ENCODE measurements around the gene PSORS1C2.

Gene PSORS1C2

GRCh38 chr6:31132806-31133205, 6.1 kb downstream of the PSORS1C2 start:
- H3K4me3 ChIP-seq (ENCODE audit: extremely low read depth, insufficient read depth, low read length, poor library complexity, severe bottlenecking) = no peak overlapping the region
- no peaks in the 10 kb centered on the region for H3K36me3 ChIP-seq (ENCODE audit: control insufficient read depth, insufficient read depth, low read length)
- peaks cover 8% of the 10 kb centered on the region for H3K4me1 ChIP-seq (ENCODE audit: control insufficient read depth, insufficient read depth, low read length, poor library complexity, severe bottlenecking)
- no peaks in the 10 kb centered on the region for H3K9me3 ChIP-seq (ENCODE audit: control insufficient read depth, low read length)
- WGBS, 2 experiments (ENCODE audit: insufficient coverage in 2 of 2) = 70 to 81% methylated on average over 3 to 5 of the region's 6 CpGs
- no peak overlapping the region for H3K27ac ChIP-seq (ENCODE audit: low read depth, low read length, severe bottlenecking)

GRCh38 chr6:31131595-31131994, 7.3 kb downstream of the PSORS1C2 start:
- no peak overlapping the region for H3K27ac ChIP-seq (ENCODE audit: low read depth, low read length, severe bottlenecking)

GRCh38 chr6:31130751-31131150, 8.1 kb downstream of the PSORS1C2 start:
- H3K4me3 ChIP-seq (ENCODE audit: extremely low read depth, insufficient read depth, low read length, poor library complexity, severe bottlenecking) = no peak overlapping the region
- WGBS, 2 experiments (ENCODE audit: insufficient coverage in 2 of 2) = 82 to 94% methylated on average over 1 to 2 of the region's 3 CpGs

More at GRCh38 chr6:31131595-31131994, 7.3 kb downstream of the PSORS1C2 start:
- H3K4me1 ChIP-seq (ENCODE audit: control insufficient read depth, insufficient read depth, low read length, poor library complexity, severe bottlenecking) = peaks cover 12% of the 10 kb centered on the region
- H3K9me3 ChIP-seq (ENCODE audit: control insufficient read depth, low read length) = no peaks in the 10 kb centered on the region
- 86 to 90% methylated on average over 1 to 3 of the region's 3 CpGs for WGBS, 2 experiments (ENCODE audit: insufficient coverage in 2 of 2)
- H3K4me3 ChIP-seq (ENCODE audit: extremely low read depth, insufficient read depth, low read length, poor library complexity, severe bottlenecking) = no peak overlapping the region
- no peaks in the 10 kb centered on the region for H3K36me3 ChIP-seq (ENCODE audit: control insufficient read depth, insufficient read depth, low read length)

GRCh38 chr6:31129130-31129529, 9.7 kb downstream of the PSORS1C2 start:
- Histone ChIP-seq H3K4me1 (ENCODE audit: control insufficient read depth, insufficient read depth, low read length, poor library complexity, severe bottlenecking) (peaks cover 12% of the 10 kb centered on the region), H3K36me3 (ENCODE audit: control insufficient read depth, insufficient read depth, low read length) (no peaks in the 10 kb centered on the region), H3K4me3 (ENCODE audit: extremely low read depth, insufficient read depth, low read length, poor library complexity, severe bottlenecking) (no peak overlapping the region), H3K27ac (ENCODE audit: low read depth, low read length, severe bottlenecking) (no peak overlapping the region), H3K9me3 (ENCODE audit: control insufficient read depth, low read length) (no peaks in the 10 kb centered on the region)
- 78 to 87% methylated on average over 3 of the region's 4 CpGs for WGBS, 2 experiments (ENCODE audit: insufficient coverage in 2 of 2)

More at GRCh38 chr6:31130751-31131150, 8.1 kb downstream of the PSORS1C2 start:
- Histone ChIP-seq H3K36me3 (ENCODE audit: control insufficient read depth, insufficient read depth, low read length) (no peaks in the 10 kb centered on the region), H3K9me3 (ENCODE audit: control insufficient read depth, low read length) (no peaks in the 10 kb centered on the region), H3K4me1 (ENCODE audit: control insufficient read depth, insufficient read depth, low read length, poor library complexity, severe bottlenecking) (peaks cover 12% of the 10 kb centered on the region), H3K27ac (ENCODE audit: low read depth, low read length, severe bottlenecking) (no peak overlapping the region)

- 16 to 27% methylated on average over 5 to 6 of the region's 8 CpGs for WGBS, 2 experiments (ENCODE audit: insufficient coverage in 2 of 2)
- H3K9me3 ChIP-seq (ENCODE audit: control insufficient read depth, low read length) = no peaks in the 10 kb centered on the region
- no peak overlapping the region for H3K4me3 ChIP-seq (ENCODE audit: extremely low read depth, insufficient read depth, low read length, poor library complexity, severe bottlenecking)
- no peaks in the 10 kb centered on the region for H3K36me3 ChIP-seq (ENCODE audit: control insufficient read depth, insufficient read depth, low read length)
- H3K4me1 ChIP-seq (ENCODE audit: control insufficient read depth, insufficient read depth, low read length, poor library complexity, severe bottlenecking) = peaks cover 12% of the 10 kb centered on the region
- H3K27ac ChIP-seq (ENCODE audit: low read depth, low read length, severe bottlenecking) = no peak overlapping the region
Measured at GRCh38 chr6:31128093-31128676, 10.7 kb downstream of the PSORS1C2 start.

- H3K27ac ChIP-seq (ENCODE audit: low read depth, low read length, severe bottlenecking) = no peak overlapping the region
- no peak overlapping the region for H3K4me3 ChIP-seq (ENCODE audit: extremely low read depth, insufficient read depth, low read length, poor library complexity, severe bottlenecking)
- WGBS, 2 experiments (ENCODE audit: insufficient coverage in 2 of 2) = 77 to 86% methylated on average over 8 to 11 of the region's 16 CpGs
- H3K9me3 ChIP-seq (ENCODE audit: control insufficient read depth, low read length) = no peaks in the 10 kb centered on the region
- H3K36me3 ChIP-seq (ENCODE audit: control insufficient read depth, insufficient read depth, low read length) = no peaks in the 10 kb centered on the region
- H3K4me1 ChIP-seq (ENCODE audit: control insufficient read depth, insufficient read depth, low read length, poor library complexity, severe bottlenecking) = peaks cover 4% of the 10 kb centered on the region
Measured at GRCh38 chr6:31126396-31127175, 12.3 kb downstream of the PSORS1C2 start.

GRCh38 chr6:31125586-31126363, 13.1 kb downstream of the PSORS1C2 start:
- Histone ChIP-seq H3K9me3 (ENCODE audit: control insufficient read depth, low read length) (no peaks in the 10 kb centered on the region), H3K27ac (ENCODE audit: low read depth, low read length, severe bottlenecking) (no peak overlapping the region), H3K4me3 (ENCODE audit: extremely low read depth, insufficient read depth, low read length, poor library complexity, severe bottlenecking) (no peak overlapping the region), H3K36me3 (ENCODE audit: control insufficient read depth, insufficient read depth, low read length) (no peaks in the 10 kb centered on the region), H3K4me1 (ENCODE audit: control insufficient read depth, insufficient read depth, low read length, poor library complexity, severe bottlenecking) (peaks cover 4% of the 10 kb centered on the region)
- WGBS, 2 experiments (ENCODE audit: insufficient coverage in 2 of 2) = 94% methylated on average over 12 of the region's 12 CpGs

GRCh38 chr6:31125162-31125561, 13.7 kb downstream of the PSORS1C2 start:
- H3K36me3 ChIP-seq (ENCODE audit: control insufficient read depth, insufficient read depth, low read length) = no peaks in the 10 kb centered on the region
- 69 to 70% methylated on average over 4 to 7 of the region's 8 CpGs for WGBS, 2 experiments (ENCODE audit: insufficient coverage in 2 of 2)

GRCh38 chr6:31122791-31123706, 15.8 kb downstream of the PSORS1C2 start:
- H3K4me1 ChIP-seq (ENCODE audit: control insufficient read depth, insufficient read depth, low read length, poor library complexity, severe bottlenecking) = peaks cover 4% of the 10 kb centered on the region
- WGBS, 2 experiments (ENCODE audit: insufficient coverage in 2 of 2) = 87 to 92% methylated on average over 13 to 14 of the region's 16 CpGs
- H3K4me3 ChIP-seq (ENCODE audit: extremely low read depth, insufficient read depth, low read length, poor library complexity, severe bottlenecking) = no peak overlapping the region
- H3K9me3 ChIP-seq (ENCODE audit: control insufficient read depth, low read length) = no peaks in the 10 kb centered on the region
- H3K27ac ChIP-seq (ENCODE audit: low read depth, low read length, severe bottlenecking) = no peak overlapping the region
- no peaks in the 10 kb centered on the region for H3K36me3 ChIP-seq (ENCODE audit: control insufficient read depth, insufficient read depth, low read length)

More at GRCh38 chr6:31125162-31125561, 13.7 kb downstream of the PSORS1C2 start:
- H3K4me1 ChIP-seq (ENCODE audit: control insufficient read depth, insufficient read depth, low read length, poor library complexity, severe bottlenecking) = peaks cover 4% of the 10 kb centered on the region
- H3K27ac ChIP-seq (ENCODE audit: low read depth, low read length, severe bottlenecking) = no peak overlapping the region
- H3K9me3 ChIP-seq (ENCODE audit: control insufficient read depth, low read length) = no peaks in the 10 kb centered on the region
- no peak overlapping the region for H3K4me3 ChIP-seq (ENCODE audit: extremely low read depth, insufficient read depth, low read length, poor library complexity, severe bottlenecking)
